SU-DHL-6 (cell line): ENCODE data around the gene ELOF1.

Experiments used
- H2AFZ ChIP-seq: fragments of 200-600 bp; sonication (generic); 2 replicates; pipeline ENCODE4 v1.6.1; 2014; ENCODE audit warnings: low read depth, mild to moderate bottlenecking, moderate library complexity, mixed read lengths, antibody characterized with exemption, low read length; ENCODE audit not compliant: severe bottlenecking
- H3F3A ChIP-seq: fragments of 200-600 bp; shearing (Covaris generic); 2 replicates; pipeline ENCODE4 v1.6.0; 2016; ENCODE audit warnings: antibody characterized with exemption, mild to moderate bottlenecking; ENCODE audit not compliant: insufficient read depth
- H3K27ac ChIP-seq: fragments of 200-600 bp; sonication (generic); 2 replicates; pipeline ENCODE4 v1.5.1; 2016; ENCODE audit warnings: low read depth, mild to moderate bottlenecking, low read length, moderate library complexity, mixed read lengths
- H3K27me3 ChIP-seq: fragments of 200-600 bp; sonication (generic), shearing (Covaris generic); 2 replicates; pipeline ENCODE4 v1.6.0; 2014; ENCODE audit warnings: mild to moderate bottlenecking, low read length
- H3K36me3 ChIP-seq: fragments of 200-600 bp; sonication (generic); 2 replicates; pipeline ENCODE4 v1.6.1; 2014; ENCODE audit warnings: mild to moderate bottlenecking, low read length, mixed read lengths
- H3K4me2 ChIP-seq: fragments of 300-600, 200-600 bp; shearing (Covaris generic), sonication (generic); 2 replicates; pipeline ENCODE4 v1.6.0; 2014; ENCODE audit warnings: low read length, low read depth, mild to moderate bottlenecking; ENCODE audit not compliant: poor library complexity, severe bottlenecking
- H3K4me3 ChIP-seq: fragments of 200-600 bp; sonication (generic); 2 replicates; pipeline ENCODE4 v1.5.1; 2014; ENCODE audit warnings: antibody characterized with exemption, low read length, mild to moderate bottlenecking, mixed read lengths; ENCODE audit not compliant: insufficient read depth, poor library complexity, severe bottlenecking
- H3K79me2 ChIP-seq: fragments of 200-600 bp; sonication (generic); 2 replicates; pipeline ENCODE4 v1.6.1; 2014; ENCODE audit warnings: mild to moderate bottlenecking, low read length, moderate library complexity; ENCODE audit not compliant: insufficient read depth
- H3K9ac ChIP-seq: fragments of 200-600 bp; sonication (generic); 2 replicates; pipeline ENCODE4 v1.7.0; 2014; ENCODE audit warnings: mild to moderate bottlenecking, low read length
- H3K9me2 ChIP-seq: fragments of 200-600 bp; sonication (generic); replicated peaks from 2 replicates; pipeline ENCODE4 v1.6.1; 2014; ENCODE audit warnings: low read length; ENCODE audit not compliant: insufficient read depth
- H3K9me3 ChIP-seq: fragments of 200-600 bp; sonication (generic); 2 replicates; pipeline ENCODE4 v1.6.1; 2014; ENCODE audit warnings: low read length, mixed read lengths; ENCODE audit not compliant: insufficient read depth
- H4K20me1 ChIP-seq: fragments of 200-600 bp; sonication (generic); 2 replicates; pipeline ENCODE4 v1.6.1; 2014; ENCODE audit warnings: low read depth, mild to moderate bottlenecking, antibody characterized with exemption, low read length, moderate library complexity, mixed read lengths
- EZH2phosphoT487 ChIP-seq: fragments of 200-600 bp; sonication (generic), shearing (Covaris generic); conservative IDR thresholded peaks from 2 replicates; pipeline ENCODE4 v1.6.1; 2018; ENCODE audit warnings: mild to moderate bottlenecking, antibody characterized with exemption, low read length, moderate library complexity, mixed read lengths
- TF ChIP-seq, protein P1 (sequence below): fragments of 200-600 bp; sonication (generic); IDR thresholded peaks from one replicate; pipeline ENCODE4 v1.5.1; 2017; ENCODE audit warnings: antibody characterized with exemption, mild to moderate bottlenecking, low read length, moderate library complexity; ENCODE audit not compliant: insufficient read depth, poor library complexity, severe bottlenecking

The ELOF1 gene

DNA sequence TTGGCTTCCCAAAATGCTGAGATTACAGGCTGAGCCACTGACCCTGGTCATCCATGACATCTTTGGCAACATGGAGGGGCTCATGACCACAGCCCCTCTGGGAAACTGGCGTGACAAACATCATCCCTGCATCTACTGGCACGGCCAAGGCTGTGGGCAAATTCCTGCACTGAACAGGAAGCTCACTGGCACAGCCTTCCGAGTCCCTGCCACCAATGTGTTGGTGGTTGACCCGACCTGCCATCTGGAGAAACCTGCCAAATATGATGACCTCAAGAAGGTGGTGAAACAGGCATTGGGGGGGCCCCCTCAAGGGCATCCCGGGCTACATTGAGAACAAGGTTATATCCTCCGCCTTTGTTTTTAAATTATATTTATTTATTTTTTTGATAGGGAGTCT, 27.3 kb upstream of the ELOF1 start:
- Histone ChIP-seq H3K79me2 (no peaks in the 10 kb centered on the region), H3K9ac (no peak overlapping the region), H3K4me2 (no peak overlapping the region), H3K27ac (no peak overlapping the region), H3K9me3 (no peaks in the 10 kb centered on the region), H3K27me3 (no peaks in the 10 kb centered on the region), H3F3A (peaks cover 10% of the 10 kb centered on the region), H3K36me3 (no peaks in the 10 kb centered on the region), H4K20me1 (no peaks in the 10 kb centered on the region), H2AFZ (no peak overlapping the region), H3K4me3 (no peak overlapping the region), H3K9me2 (no peaks in the 10 kb centered on the region)
- TF ChIP-seq, protein P1, sequence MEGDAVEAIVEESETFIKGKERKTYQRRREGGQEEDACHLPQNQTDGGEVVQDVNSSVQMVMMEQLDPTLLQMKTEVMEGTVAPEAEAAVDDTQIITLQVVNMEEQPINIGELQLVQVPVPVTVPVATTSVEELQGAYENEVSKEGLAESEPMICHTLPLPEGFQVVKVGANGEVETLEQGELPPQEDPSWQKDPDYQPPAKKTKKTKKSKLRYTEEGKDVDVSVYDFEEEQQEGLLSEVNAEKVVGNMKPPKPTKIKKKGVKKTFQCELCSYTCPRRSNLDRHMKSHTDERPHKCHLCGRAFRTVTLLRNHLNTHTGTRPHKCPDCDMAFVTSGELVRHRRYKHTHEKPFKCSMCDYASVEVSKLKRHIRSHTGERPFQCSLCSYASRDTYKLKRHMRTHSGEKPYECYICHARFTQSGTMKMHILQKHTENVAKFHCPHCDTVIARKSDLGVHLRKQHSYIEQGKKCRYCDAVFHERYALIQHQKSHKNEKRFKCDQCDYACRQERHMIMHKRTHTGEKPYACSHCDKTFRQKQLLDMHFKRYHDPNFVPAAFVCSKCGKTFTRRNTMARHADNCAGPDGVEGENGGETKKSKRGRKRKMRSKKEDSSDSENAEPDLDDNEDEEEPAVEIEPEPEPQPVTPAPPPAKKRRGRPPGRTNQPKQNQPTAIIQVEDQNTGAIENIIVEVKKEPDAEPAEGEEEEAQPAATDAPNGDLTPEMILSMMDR, result no peak
- TF ChIP-seq EZH2phosphoT487, result no peak

DNA sequence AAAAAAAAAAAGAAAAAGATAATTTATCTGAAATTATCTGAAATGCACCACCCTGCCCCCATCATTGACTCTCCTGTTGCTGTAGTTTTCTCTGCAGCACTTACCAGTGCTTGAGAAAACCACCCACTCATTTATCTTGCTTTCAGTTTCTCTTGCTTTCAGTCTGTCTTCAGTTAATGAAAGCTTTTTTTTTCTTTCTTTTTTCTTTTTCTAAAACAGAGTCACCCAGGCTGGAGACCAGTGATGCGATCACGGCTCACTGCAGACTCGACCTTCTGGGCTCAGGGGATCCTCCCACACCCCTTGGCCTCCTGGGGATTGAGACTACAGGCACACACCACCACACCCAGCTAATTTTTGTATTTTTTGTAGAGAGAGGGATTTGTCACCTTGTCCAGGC, 22.7 kb upstream of the ELOF1 start:
- peak overlapping the region; percentile 66 for H3K4me2 ChIP-seq
- no peak for TF ChIP-seq EZH2phosphoT487
- TF ChIP-seq, protein P1, result no peak
- H3K4me3 ChIP-seq, result peak overlapping the region; percentile 5

DNA sequence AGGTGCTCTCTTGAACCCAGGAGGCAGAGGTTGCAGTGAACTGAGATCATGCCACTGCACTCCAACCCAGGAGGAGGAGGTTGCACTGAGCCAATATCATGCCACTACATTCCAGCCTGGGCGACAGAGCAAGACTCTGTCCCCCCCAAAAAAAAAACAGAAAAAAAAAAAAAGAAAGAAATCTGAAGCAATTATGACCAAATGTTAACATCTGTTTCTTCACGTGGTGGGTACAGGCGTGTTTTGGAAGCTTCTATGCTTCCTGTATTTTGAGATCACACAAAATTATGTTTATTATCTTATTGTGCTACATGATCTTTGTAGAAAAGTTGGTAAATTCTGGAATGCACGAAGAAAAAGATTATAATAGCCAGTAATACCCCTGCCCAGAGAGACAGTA, 21.1 kb upstream of the ELOF1 start:
- H3K27ac ChIP-seq, result no peak overlapping the region
- TF ChIP-seq, protein P1, result no peak

More for the DNA sequence above, 22.7 kb upstream of the ELOF1 start:
- no peaks in the 10 kb centered on the region for H3K27me3 ChIP-seq
- peak overlapping the region; percentile 90 for H3K27ac ChIP-seq
- no peaks in the 10 kb centered on the region for H3K79me2 ChIP-seq
- H3K9ac ChIP-seq, result peak overlapping the region; percentile 44
- H3F3A ChIP-seq, result peaks cover 17% of the 10 kb centered on the region
- no peak overlapping the region for H2AFZ ChIP-seq
- no peaks in the 10 kb centered on the region for H4K20me1 ChIP-seq
- no peaks in the 10 kb centered on the region for H3K9me2 ChIP-seq
- H3K36me3 ChIP-seq, result no peaks in the 10 kb centered on the region
- H3K9me3 ChIP-seq, result no peaks in the 10 kb centered on the region

More for the DNA sequence above, 21.1 kb upstream of the ELOF1 start:
- no peak overlapping the region for H3K4me2 ChIP-seq
- H3K4me3 ChIP-seq, result no peak overlapping the region
- H4K20me1 ChIP-seq, result no peaks in the 10 kb centered on the region
- H2AFZ ChIP-seq, result no peak overlapping the region
- H3K9me3 ChIP-seq, result no peaks in the 10 kb centered on the region
- no peaks in the 10 kb centered on the region for H3K79me2 ChIP-seq
- no peaks in the 10 kb centered on the region for H3K27me3 ChIP-seq
- H3K9me2 ChIP-seq, result no peaks in the 10 kb centered on the region
- no peak overlapping the region for H3K9ac ChIP-seq
- no peaks in the 10 kb centered on the region for H3K36me3 ChIP-seq
- peaks cover 17% of the 10 kb centered on the region for H3F3A ChIP-seq
